HG02763 (cell line): Measurements from ENCODE around the gene CSNK2B.

Experiments used
- ATAC-seq: cut with Tn5 transposase; IDR thresholded peaks from one replicate; pipeline ENCODE4 v1.9.1; 2021; ENCODE audit warnings: mild to moderate bottlenecking, moderate library complexity; ENCODE audit not compliant: unreplicated experiment

CSNK2B gene

GRCh38 chr6:31636698-31637596 is 28.9 kb upstream of the CSNK2B start:
- no peak for ATAC-seq

DNA sequence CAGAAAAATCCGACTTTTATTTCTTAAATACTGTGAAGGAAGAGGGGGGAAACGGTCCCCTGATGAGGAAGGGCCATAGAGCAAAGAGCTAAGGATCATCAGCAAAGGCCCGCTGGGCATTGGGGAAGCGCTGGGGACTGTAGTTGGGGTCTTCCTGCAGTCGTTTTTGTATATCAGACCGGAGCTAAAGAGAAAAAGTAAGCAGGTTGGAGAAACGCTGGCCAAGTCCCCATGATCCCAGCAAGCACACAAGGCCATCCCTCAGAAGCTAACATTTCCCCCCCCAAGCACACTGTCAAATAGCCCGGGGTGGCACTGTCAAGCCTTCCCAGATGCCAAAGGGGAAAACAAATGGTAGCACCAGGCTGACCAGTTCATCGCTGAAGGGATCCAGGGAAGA is 26.8 kb upstream of the CSNK2B start:
- ATAC-seq, result no peak

GRCh38 chr6:31639449-31639861 is 26.4 kb upstream of the CSNK2B start:
- ATAC-seq, result no peak

GRCh38 chr6:31640612-31641011 is 25.3 kb upstream of the CSNK2B start:
- no peak for ATAC-seq

DNA sequence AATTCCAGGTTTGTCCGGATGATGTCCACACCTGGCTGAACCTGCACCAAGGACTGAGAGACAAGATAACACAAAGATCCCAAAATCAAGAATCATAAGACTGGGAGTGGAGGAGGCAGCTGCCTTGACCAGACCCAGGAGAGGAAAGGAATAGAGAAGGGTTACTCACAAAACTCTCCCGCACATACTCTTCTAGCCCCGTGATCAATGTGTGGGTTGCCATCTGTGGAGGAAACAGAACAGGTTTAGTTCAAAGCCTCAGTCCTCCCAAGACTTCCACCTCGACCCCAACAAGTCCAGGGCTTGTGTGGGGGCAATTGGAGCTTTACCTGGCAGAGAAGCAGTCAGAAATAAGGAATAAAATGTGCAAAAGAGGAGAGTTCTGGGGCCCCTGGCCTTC is 24.5 kb upstream of the CSNK2B start:
- no peak for ATAC-seq

DNA sequence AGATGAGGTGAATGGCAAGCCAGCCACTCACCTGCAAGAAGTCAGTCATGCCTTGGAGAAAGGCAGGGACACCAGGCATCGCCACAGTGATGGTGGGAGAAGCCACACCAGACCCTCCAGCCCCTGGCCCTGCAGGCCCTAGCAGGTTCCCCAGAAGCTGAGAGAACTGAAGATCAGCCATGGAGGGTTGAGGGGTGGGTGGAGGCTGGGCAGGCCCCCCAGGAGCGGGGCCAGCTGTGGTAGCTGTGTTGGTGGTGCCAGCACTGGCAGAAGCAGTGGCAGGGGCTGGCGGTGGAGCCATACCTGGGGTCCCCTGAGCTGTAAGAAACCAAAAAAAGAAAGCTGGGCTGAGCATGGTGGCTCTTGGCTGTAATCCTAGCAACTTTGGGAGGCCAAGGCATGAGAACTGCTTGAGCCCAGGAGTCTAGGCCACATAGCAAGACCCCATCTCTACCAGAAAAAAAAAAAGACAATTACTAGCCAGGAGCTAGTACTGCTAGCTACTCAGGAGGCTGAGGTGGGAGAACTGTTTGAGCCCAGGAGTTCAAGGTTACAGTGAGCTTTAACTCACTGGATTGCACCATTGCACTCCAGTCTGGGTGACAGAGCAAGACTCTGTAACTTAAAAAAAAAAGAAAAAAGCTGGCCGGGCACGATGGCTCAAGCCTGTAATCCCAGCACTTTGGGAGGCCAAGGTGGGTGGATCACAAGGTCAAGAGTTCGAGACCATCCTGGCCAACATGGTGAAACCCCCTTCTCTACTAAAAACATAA is 22.9 kb upstream of the CSNK2B start:
- ATAC-seq, result no peak

DNA sequence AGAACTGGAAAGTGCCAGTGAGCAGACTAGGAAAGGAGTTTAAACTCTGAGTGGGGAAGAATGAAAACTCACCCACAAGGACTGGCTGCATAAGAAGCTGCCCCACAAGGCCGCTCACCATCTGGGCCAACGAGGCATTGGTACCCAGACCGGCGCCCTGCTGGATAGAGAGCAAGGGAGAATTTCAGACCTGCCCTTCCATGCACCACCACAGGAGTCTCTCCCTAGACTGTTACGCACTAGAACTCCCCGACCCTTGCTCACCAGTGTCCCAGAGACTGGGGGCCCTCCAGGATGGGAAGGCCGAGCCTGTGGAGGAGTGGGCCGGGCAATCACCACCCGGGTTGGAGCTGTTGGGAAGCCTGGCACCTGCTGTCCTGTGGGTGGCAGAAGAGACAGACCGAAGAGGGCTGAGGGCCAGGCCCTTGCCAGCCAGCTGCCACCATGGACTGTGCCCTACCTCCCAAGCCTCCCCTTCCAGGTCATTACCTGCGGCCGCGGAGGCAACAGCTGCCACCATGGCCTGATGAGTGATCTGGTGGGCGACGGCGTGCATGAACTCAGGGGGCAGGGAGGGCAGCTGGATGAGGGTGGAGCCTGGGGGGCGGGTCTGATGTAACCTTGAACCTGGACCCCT is 21.9 kb upstream of the CSNK2B start:
- no peak for ATAC-seq

GRCh38 chr6:31645325-31645724 is 20.6 kb upstream of the CSNK2B start:
- no peak for ATAC-seq

GRCh38 chr6:31651602-31652191 is 14.2 kb upstream of the CSNK2B start:
- peak; percentile 32 for ATAC-seq

- ATAC-seq, result peak; percentile 52
These were observed 12.8 kb upstream of the CSNK2B start for GRCh38 chr6:31652925-31653724.

GRCh38 chr6:31654574-31655348 is 11.1 kb upstream of the CSNK2B start:
- no peak for ATAC-seq

- ATAC-seq, result no peak
These were observed 10.3 kb upstream of the CSNK2B start, which contains the start of gene APOM for GRCh38 chr6:31655349-31656237. APOM (plus strand) TSS chr6:31655894; CDS start chr6:31655967, 73 bp downstream.

DNA sequence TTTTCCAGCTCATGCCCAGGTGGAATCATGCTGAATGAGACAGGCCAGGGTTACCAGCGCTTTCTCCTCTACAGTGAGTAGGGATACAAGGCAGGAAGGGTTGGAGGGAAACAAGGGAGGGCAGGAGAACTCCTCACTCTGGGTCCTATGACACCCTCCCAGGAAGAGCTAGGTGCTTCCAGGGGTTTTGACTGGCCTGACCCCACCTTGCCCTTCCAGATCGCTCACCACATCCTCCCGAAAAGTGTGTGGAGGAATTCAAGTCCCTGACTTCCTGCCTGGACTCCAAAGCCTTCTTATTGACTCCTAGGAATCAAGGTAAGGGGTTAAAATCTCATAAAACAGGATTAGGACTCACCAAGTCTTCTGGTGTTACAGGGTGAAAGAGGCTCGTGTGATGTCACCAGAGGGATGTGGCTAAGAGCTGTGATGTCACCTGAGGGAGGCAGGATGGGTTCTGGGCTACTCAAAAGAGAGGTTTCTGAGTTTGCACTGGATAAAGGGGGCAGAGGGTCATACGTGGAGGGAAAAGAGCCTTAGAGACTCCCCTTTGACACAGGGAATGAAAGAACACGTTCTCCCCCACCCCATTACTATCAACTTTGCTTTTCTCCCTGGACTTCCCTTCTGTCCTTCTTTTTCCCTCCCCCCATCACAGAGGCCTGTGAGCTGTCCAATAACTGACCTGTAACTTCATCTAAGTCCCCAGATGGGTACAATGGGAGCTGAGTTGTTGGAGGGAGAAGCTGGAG is 8.3 kb upstream of the CSNK2B start:
- no peak for ATAC-seq

- no peak for ATAC-seq
These were observed 7.7 kb upstream of the CSNK2B start for GRCh38 chr6:31658158-31658688.

GRCh38 chr6:31658983-31659648 is 6.8 kb upstream of the CSNK2B start:
- no peak for ATAC-seq

- ATAC-seq, result no peak
These were observed 6.1 kb upstream of the CSNK2B start for GRCh38 chr6:31659649-31660380.
